Neural progenitor cell (in vitro differentiated cells): ENCODE results near the gene LHX4. TPM values are rescaled to one million over a fixed set of nuclear protein-coding genes. Genes with fewer than 3 reads are reported as not detected.

Experiments
- DNase-seq: peaks from one replicate; pipeline ENCODE4 v3.0.0-alpha.2; 2016; ENCODE audit warnings: low spot score
- H2AFZ ChIP-seq: fragments of 200-600 bp; sonication (generic); replicated peaks from 2 replicates; pipeline ENCODE4 v1.6.1; 2016; ENCODE audit warnings: antibody characterized with exemption
- H3F3A ChIP-seq: fragments of 200-600 bp; sonication (generic); 2 replicates; pipeline ENCODE4 v1.6.1; 2016; ENCODE audit warnings: antibody characterized with exemption, low read depth
- H3K27ac ChIP-seq: fragments of 200-600 bp; sonication (generic); 2 replicates; pipeline ENCODE4 v1.5.1; 2016; ENCODE audit warnings: mild to moderate bottlenecking
- H3K27me3 ChIP-seq: fragments of 200-600 bp; sonication (generic); 2 replicates; pipeline ENCODE4 v1.6.1; 2016; ENCODE audit warnings: mild to moderate bottlenecking, moderate library complexity
- H3K36me3 ChIP-seq: fragments of 200-600 bp; sonication (generic); 2 replicates; pipeline ENCODE4 v1.5.1; 2016
- H3K4me1 ChIP-seq: fragments of 200-600 bp; sonication (generic); 2 replicates; pipeline ENCODE4 v1.6.1; 2016; ENCODE audit warnings: mixed run types
- H3K4me2 ChIP-seq: fragments of 200-600 bp; sonication (generic); 2 replicates; pipeline ENCODE4 v1.6.1; 2016
- H3K4me3 ChIP-seq: fragments of 200-600 bp; sonication (generic); 2 replicates; pipeline ENCODE4 v1.5.1; 2016
- H3K79me2 ChIP-seq: fragments of 200-600 bp; sonication (generic); 2 replicates; pipeline ENCODE4 v1.6.1; 2016; ENCODE audit warnings: low read depth
- H3K9ac ChIP-seq: fragments of 200-600 bp; sonication (generic); 2 replicates; pipeline ENCODE4 v1.6.1; 2016
- H3K9me3 ChIP-seq: fragments of 200-600 bp; sonication (generic); 2 replicates; pipeline ENCODE4 v1.5.1; 2016; ENCODE audit warnings: low read depth
- H4K20me1 ChIP-seq: fragments of 200-600 bp; sonication (generic); 2 replicates; pipeline ENCODE4 v1.6.1; 2016; ENCODE audit warnings: low read depth
- H3K27ac Mint-ChIP-seq: 3 replicates; pipeline ENCODE4 v1.8.0; 2021; ENCODE audit warnings: mixed read lengths
- H3K27me3 Mint-ChIP-seq: 2 replicates; pipeline ENCODE4 v1.8.0; 2022; ENCODE audit warnings: low read depth, mild to moderate bottlenecking, inconsistent platforms, moderate library complexity, mixed read lengths; ENCODE audit not compliant: insufficient read depth
- H3K36me3 Mint-ChIP-seq: 3 replicates; pipeline ENCODE4 v1.8.0; 2021; ENCODE audit warnings: mixed read lengths
- H3K4me1 Mint-ChIP-seq: 3 replicates; pipeline ENCODE4 v1.8.0; 2021; ENCODE audit warnings: mixed read lengths
- H3K4me3 Mint-ChIP-seq: 3 replicates; pipeline ENCODE4 v1.8.0; 2021; ENCODE audit warnings: mild to moderate bottlenecking, moderate library complexity, mixed read lengths
- H3K9me3 Mint-ChIP-seq: 3 replicates; pipeline ENCODE4 v1.8.0; 2020; ENCODE audit warnings: mixed read lengths
- EZH2 ChIP-seq: fragments of 200-600 bp; sonication (generic); IDR thresholded peaks from 2 replicates; pipeline ENCODE4 v1.6.1; 2017; ENCODE audit warnings: antibody characterized with exemption, mild to moderate bottlenecking, moderate library complexity
- EZH2phosphoT487 ChIP-seq: fragments of 200-600 bp; sonication (generic); IDR thresholded peaks from 2 replicates; pipeline ENCODE4 v1.6.1; 2017; ENCODE audit warnings: antibody characterized with exemption
- total RNA-seq: library from RNA; depleted of rRNA; stranded (reverse); fragments of >200 nt; gene quantifications from 2 replicates; pipeline ENCODE4 v1.2.3, GENCODE V29; 2015; ENCODE audit warnings: low replicate concordance
- TF ChIP-seq, protein P1 (sequence below): fragments of 200-600 bp; sonication (generic); IDR thresholded peaks from 2 replicates; pipeline ENCODE4 v1.5.1; 2017; ENCODE audit warnings: antibody characterized with exemption, mild to moderate bottlenecking

LHX4 gene
- total RNA-seq, 1 donor from 2014 or later = not detected

DNA sequence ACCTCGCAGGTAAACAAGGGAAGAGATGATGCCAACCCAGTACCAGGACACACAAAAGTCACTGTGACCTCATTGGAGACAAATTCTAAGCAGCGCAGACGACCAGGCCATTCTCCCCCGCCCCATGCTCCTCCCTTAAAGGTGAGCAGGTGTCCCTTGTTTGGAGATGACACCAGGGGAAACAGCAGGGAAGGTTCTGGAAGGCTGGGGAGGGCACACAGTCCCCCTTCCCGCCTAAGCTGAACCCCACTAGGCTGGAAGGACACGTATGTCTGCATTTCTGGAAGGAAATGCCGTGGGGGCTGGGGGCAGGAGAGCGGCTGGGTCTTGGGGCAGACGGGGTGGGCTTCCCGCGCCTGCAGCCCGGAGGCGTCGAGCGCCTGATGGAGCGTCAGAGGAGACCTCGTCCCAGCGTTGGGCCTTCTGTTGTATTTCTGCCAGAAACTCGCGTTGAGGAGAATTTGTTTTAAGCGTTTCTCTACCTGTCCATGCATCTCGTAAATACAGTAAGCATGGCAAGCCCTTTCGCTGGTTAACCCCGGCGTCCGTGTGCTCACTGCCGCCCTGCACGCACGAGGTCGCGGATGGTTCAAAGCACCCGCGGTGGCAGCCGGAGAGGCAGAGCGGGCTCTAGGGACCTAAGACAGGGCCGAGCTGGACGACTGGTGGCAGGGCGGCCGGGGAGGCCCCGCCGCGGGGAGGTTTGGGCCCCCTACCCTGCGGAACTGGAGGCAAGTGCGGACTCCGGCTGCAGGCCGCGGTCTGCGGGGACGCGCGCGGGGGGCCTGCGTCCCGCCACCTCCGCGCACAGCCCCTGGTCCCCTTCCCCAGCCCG is 1.2 kb upstream of the LHX4 start:
- Histone ChIP-seq H3K4me2 (peak overlapping the region; percentile 100), H3K4me1 (peaks cover 22% of the 10 kb centered on the region), H3F3A (peaks cover 41% of the 10 kb centered on the region), H3K79me2 (no peaks in the 10 kb centered on the region), H3K27ac (no peak overlapping the region), H2AFZ (peak overlapping the region; percentile 96), H3K9me3 (no peaks in the 10 kb centered on the region), H4K20me1 (peaks cover 50% of the 10 kb centered on the region), H3K36me3 (no peaks in the 10 kb centered on the region), H3K9ac (no peak overlapping the region), H3K27me3 (peaks cover 100% of the 10 kb centered on the region), H3K4me3 (peak overlapping the region; percentile 72)
- peaks cover 3% of the 10 kb centered on the region for H3K9me3 Mint-ChIP-seq
- H3K27ac Mint-ChIP-seq = no peak overlapping the region
- H3K4me3 Mint-ChIP-seq = peak overlapping the region; percentile 81
- TF ChIP-seq, protein P1, sequence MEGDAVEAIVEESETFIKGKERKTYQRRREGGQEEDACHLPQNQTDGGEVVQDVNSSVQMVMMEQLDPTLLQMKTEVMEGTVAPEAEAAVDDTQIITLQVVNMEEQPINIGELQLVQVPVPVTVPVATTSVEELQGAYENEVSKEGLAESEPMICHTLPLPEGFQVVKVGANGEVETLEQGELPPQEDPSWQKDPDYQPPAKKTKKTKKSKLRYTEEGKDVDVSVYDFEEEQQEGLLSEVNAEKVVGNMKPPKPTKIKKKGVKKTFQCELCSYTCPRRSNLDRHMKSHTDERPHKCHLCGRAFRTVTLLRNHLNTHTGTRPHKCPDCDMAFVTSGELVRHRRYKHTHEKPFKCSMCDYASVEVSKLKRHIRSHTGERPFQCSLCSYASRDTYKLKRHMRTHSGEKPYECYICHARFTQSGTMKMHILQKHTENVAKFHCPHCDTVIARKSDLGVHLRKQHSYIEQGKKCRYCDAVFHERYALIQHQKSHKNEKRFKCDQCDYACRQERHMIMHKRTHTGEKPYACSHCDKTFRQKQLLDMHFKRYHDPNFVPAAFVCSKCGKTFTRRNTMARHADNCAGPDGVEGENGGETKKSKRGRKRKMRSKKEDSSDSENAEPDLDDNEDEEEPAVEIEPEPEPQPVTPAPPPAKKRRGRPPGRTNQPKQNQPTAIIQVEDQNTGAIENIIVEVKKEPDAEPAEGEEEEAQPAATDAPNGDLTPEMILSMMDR = no peak
- peak; percentile 63 for TF ChIP-seq EZH2phosphoT487
- TF ChIP-seq EZH2 = peak; percentile 77
- H3K27me3 Mint-ChIP-seq = peaks cover 73% of the 10 kb centered on the region
- H3K36me3 Mint-ChIP-seq = no peaks in the 10 kb centered on the region
- peaks cover 10% of the 10 kb centered on the region for H3K4me1 Mint-ChIP-seq
- peak; percentile 61 for DNase-seq

DNA sequence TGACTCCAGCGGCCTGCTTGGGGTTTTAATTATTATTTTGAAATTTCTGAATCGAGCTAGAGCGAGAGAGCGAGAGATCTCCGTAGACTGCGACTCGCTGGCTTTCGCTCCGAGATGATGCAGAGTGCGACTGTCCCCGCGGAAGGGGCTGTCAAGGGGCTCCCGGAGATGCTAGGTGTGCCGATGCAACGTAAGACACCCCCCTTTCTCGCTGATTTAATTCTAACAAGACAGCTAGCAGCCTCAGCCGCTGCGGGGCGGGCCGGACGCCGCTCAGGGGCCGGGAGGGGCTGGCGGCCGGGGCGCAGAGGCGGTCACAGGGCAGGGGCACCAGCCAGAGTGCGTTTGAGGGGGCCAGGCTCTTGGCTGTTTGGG is 339 bp downstream of the LHX4 start:
- H3K9me3 ChIP-seq = no peaks in the 10 kb centered on the region
- H3K79me2 ChIP-seq = no peaks in the 10 kb centered on the region
- peak; percentile 65 for DNase-seq
- H3K4me1 ChIP-seq = peaks cover 34% of the 10 kb centered on the region
- H2AFZ ChIP-seq = peak overlapping the region; percentile 96
- peak overlapping the region; percentile 100 for H3K4me2 ChIP-seq
- no peak overlapping the region for H3K27ac Mint-ChIP-seq
- peaks cover 17% of the 10 kb centered on the region for H3K4me1 Mint-ChIP-seq
- peak overlapping the region; percentile 72 for H3K4me3 ChIP-seq
- H4K20me1 ChIP-seq = peaks cover 66% of the 10 kb centered on the region
- H3K4me3 Mint-ChIP-seq = peak overlapping the region; percentile 83
- H3K27me3 Mint-ChIP-seq = peaks cover 82% of the 10 kb centered on the region
- H3K9me3 Mint-ChIP-seq = peaks cover 3% of the 10 kb centered on the region
- H3K27me3 ChIP-seq = peaks cover 100% of the 10 kb centered on the region
- peaks cover 51% of the 10 kb centered on the region for H3F3A ChIP-seq
- no peak overlapping the region for H3K9ac ChIP-seq
- TF ChIP-seq EZH2phosphoT487 = no peak
- TF ChIP-seq, protein P1 = no peak
- TF ChIP-seq EZH2 = no peak
- H3K36me3 Mint-ChIP-seq = no peaks in the 10 kb centered on the region
- no peaks in the 10 kb centered on the region for H3K36me3 ChIP-seq
- no peak overlapping the region for H3K27ac ChIP-seq

DNA sequence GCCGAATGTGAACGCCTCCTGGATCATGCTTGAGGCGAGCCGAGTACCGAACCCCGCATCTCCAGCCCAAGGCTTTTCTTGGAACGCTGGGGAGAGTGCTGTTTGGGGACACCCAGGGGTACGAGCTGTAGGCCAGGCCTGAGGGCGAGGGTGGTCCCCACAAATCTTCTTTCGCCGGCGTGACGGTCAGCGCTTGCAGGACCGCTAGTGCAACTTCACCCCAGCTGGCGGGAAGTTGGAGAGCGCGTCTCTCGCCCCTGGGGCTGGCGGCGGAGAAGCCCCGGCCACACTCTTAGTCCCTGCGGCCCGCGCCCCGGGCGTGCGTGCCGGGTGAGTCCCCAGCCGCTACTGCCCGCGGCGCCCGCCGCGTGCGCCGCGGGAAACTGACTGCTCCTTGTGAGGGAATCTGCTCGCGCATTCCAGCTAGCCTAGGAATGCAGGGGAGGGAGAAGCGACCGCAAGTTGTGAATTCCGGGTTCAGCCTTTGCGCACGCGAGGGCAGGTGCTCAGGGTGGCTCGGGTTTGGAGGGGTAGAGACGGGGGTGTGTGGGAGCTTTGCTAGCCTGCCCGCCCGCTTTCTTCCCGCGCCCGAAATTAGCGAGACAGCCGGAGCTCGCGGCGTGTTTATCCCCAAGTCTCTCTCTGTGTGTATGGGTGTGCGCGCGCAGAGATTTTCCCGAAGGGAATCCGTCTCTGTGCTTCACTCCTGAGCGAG is 884 bp downstream of the LHX4 start:
- Histone ChIP-seq H4K20me1 (peaks cover 71% of the 10 kb centered on the region), H3K4me2 (peak overlapping the region; percentile 100), H3K27ac (no peak overlapping the region), H3K36me3 (no peaks in the 10 kb centered on the region), H3K9me3 (no peaks in the 10 kb centered on the region), H3K4me1 (peaks cover 40% of the 10 kb centered on the region), H3K4me3 (peak overlapping the region; percentile 72), H3F3A (peaks cover 57% of the 10 kb centered on the region), H3K79me2 (no peaks in the 10 kb centered on the region), H3K9ac (no peak overlapping the region), H2AFZ (peak overlapping the region; percentile 96), H3K27me3 (peaks cover 100% of the 10 kb centered on the region)
- Mint-ChIP-seq H3K27me3 (peaks cover 84% of the 10 kb centered on the region), H3K27ac (no peak overlapping the region), H3K36me3 (no peaks in the 10 kb centered on the region), H3K9me3 (peaks cover 3% of the 10 kb centered on the region), H3K4me1 (peaks cover 20% of the 10 kb centered on the region), H3K4me3 (peak overlapping the region; percentile 83)
- DNase-seq = peak; percentile 88
- TF ChIP-seq, protein P1 = no peak
- TF ChIP-seq EZH2 = peak; percentile 72
